HepG2 (cell line): ENCODE measurements around the gene BTRC. TPM values are rescaled to one million over a fixed set of nuclear protein-coding genes. Genes with fewer than 3 reads are reported as not detected.
A peak's percentile ranks its signal among the peaks of the same experiment; 100 is the strongest.

ENCODE experiments used
- DMAP1 ChIP-seq: IDR thresholded peaks from 2 replicates; pipeline ENCODE4 v1.6.1; 2016
- ERF ChIP-seq: IDR thresholded peaks from 2 replicates; pipeline ENCODE4 v1.6.1; 2018; ENCODE audit warnings: missing biosample characterization, missing genetic modification reagents
- ETV6 ChIP-seq: sonication (generic); formaldehyde crosslinking; conservative IDR thresholded peaks from 2 replicates; pipeline ENCODE4 v1.4.0; 2020; ENCODE audit warnings: missing genetic modification reagents
- GFI1 ChIP-seq: sonication (generic); formaldehyde crosslinking; IDR thresholded peaks from 2 replicates; pipeline ENCODE4 v1.5.0; 2020; ENCODE audit warnings: missing genetic modification reagents, mild to moderate bottlenecking, borderline replicate concordance
- HNRNPK ChIP-seq: fragments of 200-400 bp; formaldehyde crosslinking; IDR thresholded peaks from 2 replicates; pipeline ENCODE4 v1.6.1; 2018; ENCODE audit warnings: low read length, low read depth, moderate library complexity, mild to moderate bottlenecking; ENCODE audit not compliant: poor library complexity, severe bottlenecking
- HNRNPUL1 ChIP-seq: fragments of 200-400 bp; formaldehyde crosslinking; IDR thresholded peaks from 2 replicates; pipeline ENCODE4 v1.6.1; 2017; ENCODE audit warnings: low read depth, mild to moderate bottlenecking, low read length, moderate library complexity
- KDM5B ChIP-seq: sonication (generic); formaldehyde crosslinking; IDR thresholded peaks from 2 replicates; pipeline ENCODE4 v1.4.0; 2020; ENCODE audit warnings: missing genetic modification reagents, mild to moderate bottlenecking, borderline replicate concordance
- NBN ChIP-seq: fragments of 450-650 bp; conservative IDR thresholded peaks from 2 replicates; pipeline ENCODE4 v1.6.1; 2017
- NFYB ChIP-seq: sonication (generic); formaldehyde crosslinking; IDR thresholded peaks from 2 replicates; pipeline ENCODE4 v1.4.0; 2020; ENCODE audit warnings: missing genetic modification reagents
- PAF1 ChIP-seq: IDR thresholded peaks from 2 replicates; pipeline ENCODE4 v1.6.1; 2016; ENCODE audit warnings: missing genetic modification reagents, missing compliant biosample characterization
- PLRG1 ChIP-seq: fragments of 450-650 bp; conservative IDR thresholded peaks from 2 replicates; pipeline ENCODE4 v1.6.1; 2016
- POLR2AphosphoS2 ChIP-seq: IDR thresholded peaks from 2 replicates; pipeline ENCODE4 v1.6.1; 2011; ENCODE audit warnings: low read depth, low read length, improper control_type of control experiment
- PRPF4 ChIP-seq: fragments of 200-400 bp; formaldehyde crosslinking; IDR thresholded peaks from 2 replicates; pipeline ENCODE4 v1.6.1; 2016; ENCODE audit warnings: low read length, low read depth; ENCODE audit not compliant: poor library complexity, severe bottlenecking
- REPIN1 ChIP-seq: sonication (generic); formaldehyde crosslinking; IDR thresholded peaks from 2 replicates; pipeline ENCODE4 v1.8.0; 2022; ENCODE audit warnings: missing genetic modification reagents, low read depth, mild to moderate bottlenecking, borderline replicate concordance
- RFX3 ChIP-seq: IDR thresholded peaks from 2 replicates; pipeline ENCODE4 v1.6.1; 2016; ENCODE audit warnings: missing biosample characterization, missing genetic modification reagents
- SMAD1 ChIP-seq: sonication (generic); formaldehyde crosslinking; IDR thresholded peaks from 2 replicates; pipeline ENCODE4 v1.4.0; 2020; ENCODE audit warnings: missing genetic modification reagents, low read depth, mild to moderate bottlenecking, borderline replicate concordance
- TOE1 ChIP-seq: sonication (generic); formaldehyde crosslinking; IDR thresholded peaks from 2 replicates; pipeline ENCODE4 v1.4.0; 2020; ENCODE audit warnings: mild to moderate bottlenecking, missing genetic modification reagents
- ZBTB7B ChIP-seq: sonication (generic); formaldehyde crosslinking; IDR thresholded peaks from 2 replicates; pipeline ENCODE4 v1.4.0; 2020; ENCODE audit warnings: missing genetic modification reagents
- ZC3H4 ChIP-seq: sonication (generic); formaldehyde crosslinking; IDR thresholded peaks from 2 replicates; pipeline ENCODE4 v1.4.0; 2020; ENCODE audit warnings: missing genetic modification reagents, borderline replicate concordance
- ZNF160 ChIP-seq: sonication (generic); formaldehyde crosslinking; IDR thresholded peaks from 2 replicates; pipeline ENCODE4 v1.8.0; 2022; ENCODE audit warnings: mild to moderate bottlenecking, inconsistent platforms, missing genetic modification reagents
- ZNF343 ChIP-seq: sonication (generic); formaldehyde crosslinking; IDR thresholded peaks from 2 replicates; pipeline ENCODE4 v1.4.0; 2020; ENCODE audit warnings: mild to moderate bottlenecking, missing genetic modification reagents
- ZNF367 ChIP-seq: sonication (generic); formaldehyde crosslinking; IDR thresholded peaks from 2 replicates; pipeline ENCODE4 v1.4.0; 2020; ENCODE audit warnings: missing genetic modification reagents, borderline replicate concordance
- ZNF468 ChIP-seq: sonication (generic); formaldehyde crosslinking; IDR thresholded peaks from 2 replicates; pipeline ENCODE4 v1.8.0; 2022; ENCODE audit warnings: mild to moderate bottlenecking, moderate library complexity, missing genetic modification reagents
- ZNF678 ChIP-seq: sonication (generic); formaldehyde crosslinking; IDR thresholded peaks from 2 replicates; pipeline ENCODE4 v1.4.0; 2020; ENCODE audit warnings: mild to moderate bottlenecking, missing genetic modification reagents
- ZNF747 ChIP-seq: sonication (generic); formaldehyde crosslinking; IDR thresholded peaks from 2 replicates; pipeline ENCODE4 v1.8.1; 2023; ENCODE audit warnings: missing genetic modification reagents, mild to moderate bottlenecking, borderline replicate concordance
- ZNF773 ChIP-seq: sonication (generic); formaldehyde crosslinking; IDR thresholded peaks from 2 replicates; pipeline ENCODE4 v1.4.0; 2020; ENCODE audit warnings: missing genetic modification reagents, borderline replicate concordance
- ZSCAN12 ChIP-seq: sonication (generic); formaldehyde crosslinking; IDR thresholded peaks from 2 replicates; pipeline ENCODE4 v1.9.0; 2021; ENCODE audit warnings: mild to moderate bottlenecking, missing genetic modification reagents
- ZSCAN30 ChIP-seq: sonication (generic); formaldehyde crosslinking; IDR thresholded peaks from 2 replicates; pipeline ENCODE4 v1.5.0; 2020; ENCODE audit warnings: mild to moderate bottlenecking, missing genetic modification reagents
- polyA plus RNA-seq, 8 experiments: library from polyadenylated mRNA; depleted of rRNA in 3 of 8; stranded (reverse) in 7 of 8; unstranded in 1 of 8; fragments of >200 nt; fragmentation: Illumina TruSeq in 4 of 8; extraction: Trizol in 4 of 8; gene quantifications; 2 replicates each; pipeline versions ENCODE4 v1.2.1 to v1.2.3, GENCODE V29; 2011 to 2016; ENCODE audit warnings: low read depth in 4 of 8, missing spikeins in 1 of 8, mixed read lengths in 1 of 8; ENCODE audit not compliant: insufficient read depth in 1 of 8
- total RNA-seq, 5 experiments: library from RNA; depleted of rRNA; stranded (reverse); fragments of >200 nt; fragmentation: Illumina TruSeq; extraction: Trizol; gene quantifications; 2 replicates each; pipeline ENCODE4 v1.2.3, GENCODE V29; 2016; ENCODE audit warnings: low read depth in 1 of 5
- TF ChIP-seq, protein P1 (sequence below): sonication (generic); formaldehyde crosslinking; IDR thresholded peaks from 2 replicates; pipeline ENCODE4 v1.8.0; 2022; ENCODE audit warnings: missing genetic modification reagents, mild to moderate bottlenecking, inconsistent platforms, borderline replicate concordance
- TF ChIP-seq, protein P2 (sequence below): sonication (generic); formaldehyde crosslinking; IDR thresholded peaks from 2 replicates; pipeline ENCODE4 v1.4.0; 2020; ENCODE audit warnings: missing genetic modification reagents, low read depth, mild to moderate bottlenecking, borderline replicate concordance
- TF ChIP-seq, protein P3 (sequence below): sonication (generic); formaldehyde crosslinking; IDR thresholded peaks from 2 replicates; pipeline ENCODE4 v1.8.0; 2023; ENCODE audit warnings: mild to moderate bottlenecking, missing genetic modification reagents

BTRC gene
- total and polyA plus RNA-seq, 2 of the 13 experiments (the other 11 are each of a cell fraction or from before 2014, with no cell fraction given): 12.0 to 14.4 TPM

DNA sequence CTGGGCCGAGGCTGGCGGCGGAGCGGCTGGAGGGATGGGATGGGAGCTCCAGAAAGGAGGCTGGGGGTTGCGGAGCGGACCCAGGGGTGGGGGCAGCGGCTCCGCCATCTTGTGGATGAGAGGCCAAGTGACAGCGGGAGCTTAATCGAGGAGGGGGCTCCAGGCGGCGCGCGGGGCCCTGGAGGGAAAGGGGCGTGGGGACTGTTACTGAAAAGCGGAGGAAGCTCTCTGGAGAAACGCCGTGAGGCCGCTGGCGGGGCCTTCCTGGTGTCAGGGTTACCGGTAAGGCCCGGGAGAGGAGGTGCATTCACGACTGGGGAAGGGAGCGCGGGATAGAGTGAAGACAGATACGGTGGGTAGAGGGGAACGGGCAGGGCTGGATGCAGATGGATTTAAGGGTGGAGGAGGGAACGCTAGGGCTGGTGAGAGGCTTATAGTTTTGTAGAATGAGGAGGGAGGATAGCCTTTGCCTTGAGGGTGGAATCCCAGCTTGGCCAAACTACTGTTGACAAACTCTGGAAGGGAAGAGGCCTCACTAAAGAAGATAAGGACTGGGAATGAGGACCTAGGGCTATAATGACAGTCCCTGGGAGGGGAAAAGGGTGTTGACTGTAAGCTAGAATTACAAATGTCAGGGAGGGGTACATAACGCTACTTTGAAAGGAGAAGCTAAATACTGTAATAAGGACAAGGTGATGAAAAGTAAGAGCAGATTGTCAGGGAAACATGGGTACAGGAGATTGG is 535 bp downstream of the BTRC start (continued):
- TF ChIP-seq RFX3 (no peak), HNRNPUL1 (no peak), ERF (CRISPR knock-in tag) (no peak), ZSCAN30 (CRISPR knock-in tag) (no peak; the same call in 1 of the 2 replicates), ZNF367 (CRISPR knock-in tag) (no peak), TOE1 (CRISPR knock-in tag) (no peak), ZNF678 (CRISPR knock-in tag) (no peak), ETV6 (CRISPR knock-in tag) (no peak), ZNF773 (CRISPR knock-in tag) (no peak), ZNF747 (CRISPR knock-in tag) (no peak), ZNF160 (CRISPR knock-in tag) (no peak), PLRG1 (no peak), GFI1 (CRISPR knock-in tag) (peak; percentile 40; the same call in 1 of the 2 replicates), PRPF4 (no peak), ZNF343 (CRISPR knock-in tag) (no peak), NFYB (CRISPR knock-in tag) (no peak), SMAD1 (CRISPR knock-in tag) (no peak), ZC3H4 (CRISPR knock-in tag) (no peak), ZBTB7B (CRISPR knock-in tag) (0 out of 2 replicates have a peak, but pooled peaks have one; percentile 6), REPIN1 (CRISPR knock-in tag) (no peak), HNRNPK (no peak), KDM5B (CRISPR knock-in tag) (no peak), DMAP1 (CRISPR knock-in tag) (no peak), POLR2AphosphoS2 (no peak), ZNF468 (no peak), NBN (no peak), ZSCAN12 (CRISPR knock-in tag) (no peak), PAF1 (CRISPR knock-in tag) (no peak)
- TF ChIP-seq, protein P1, sequence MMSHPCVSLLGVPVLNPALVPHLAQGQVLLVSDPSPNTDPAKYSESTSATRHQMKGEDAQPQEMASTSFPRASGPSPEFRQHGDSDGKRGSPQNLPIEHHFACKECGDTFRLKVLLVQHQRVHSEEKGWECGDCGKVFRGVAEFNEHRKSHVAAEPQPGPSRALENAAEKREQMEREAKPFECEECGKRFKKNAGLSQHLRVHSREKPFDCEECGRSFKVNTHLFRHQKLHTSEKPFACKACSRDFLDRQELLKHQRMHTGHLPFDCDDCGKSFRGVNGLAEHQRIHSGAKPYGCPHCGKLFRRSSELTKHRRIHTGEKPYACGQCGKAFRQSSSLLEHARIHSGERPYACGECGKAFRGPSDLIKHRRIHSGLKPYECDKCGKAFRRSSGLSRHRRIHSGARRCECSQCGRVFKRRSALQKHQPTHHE (CRISPR knock-in tag): no peak
- TF ChIP-seq, protein P2, sequence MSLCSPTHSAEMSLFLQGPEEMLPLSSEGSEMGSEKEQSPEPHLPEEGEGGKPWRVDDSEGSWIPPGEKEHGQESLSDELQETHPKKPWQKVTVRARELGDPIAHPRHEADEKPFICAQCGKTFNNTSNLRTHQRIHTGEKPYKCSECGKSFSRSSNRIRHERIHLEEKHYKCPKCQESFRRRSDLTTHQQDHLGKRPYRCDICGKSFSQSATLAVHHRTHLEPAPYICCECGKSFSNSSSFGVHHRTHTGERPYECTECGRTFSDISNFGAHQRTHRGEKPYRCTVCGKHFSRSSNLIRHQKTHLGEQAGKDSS: no peak
- TF ChIP-seq, protein P3, sequence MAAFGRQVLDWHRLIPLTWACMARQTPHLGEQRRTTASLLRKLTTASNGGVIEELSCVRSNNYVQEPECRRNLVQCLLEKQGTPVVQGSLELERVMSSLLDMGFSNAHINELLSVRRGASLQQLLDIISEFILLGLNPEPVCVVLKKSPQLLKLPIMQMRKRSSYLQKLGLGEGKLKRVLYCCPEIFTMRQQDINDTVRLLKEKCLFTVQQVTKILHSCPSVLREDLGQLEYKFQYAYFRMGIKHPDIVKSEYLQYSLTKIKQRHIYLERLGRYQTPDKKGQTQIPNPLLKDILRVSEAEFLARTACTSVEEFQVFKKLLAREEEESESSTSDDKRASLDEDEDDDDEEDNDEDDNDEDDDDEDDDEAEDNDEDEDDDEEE (CRISPR knock-in tag): no peak
